CD4-positive, alpha-beta T cell treated with Interleukin-15 for 1 hour (primary cell): ENCODE results near the gene NFXL1.

Source experiments
- DNase-seq: peaks from one replicate; pipeline ENCODE4 v3.0.0-alpha.2; 2020

NFXL1 gene

GRCh38 chr4:47882228-47882627 lies 32.2 kb downstream of the NFXL1 start:
- no peak for DNase-seq

GRCh38 chr4:47879458-47879857 lies 34.9 kb downstream of the NFXL1 start:
- DNase-seq, result no peak

GRCh38 chr4:47876784-47877546 lies 37.4 kb downstream of the NFXL1 start:
- no peak for DNase-seq

DNA sequence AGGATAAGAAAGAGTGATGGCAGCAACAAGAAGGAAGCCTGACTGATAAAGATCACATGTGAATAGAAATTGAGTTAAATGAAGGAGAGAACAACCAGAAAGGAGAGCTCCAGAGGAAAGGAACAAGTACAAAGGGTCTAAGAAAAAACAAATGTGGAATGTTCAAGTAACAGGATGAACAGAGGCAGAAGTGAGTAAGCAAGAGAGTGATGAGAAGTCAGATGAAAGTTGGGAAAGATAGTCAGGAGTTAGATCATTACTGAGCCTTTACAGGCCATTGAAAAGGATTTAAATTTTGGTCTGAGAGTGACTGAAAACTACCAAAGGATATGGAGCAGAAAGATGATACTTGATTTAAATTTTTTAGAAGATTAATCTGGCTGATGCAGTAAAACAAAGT lies 38.1 kb downstream of the NFXL1 start:
- DNase-seq, result no peak

DNA sequence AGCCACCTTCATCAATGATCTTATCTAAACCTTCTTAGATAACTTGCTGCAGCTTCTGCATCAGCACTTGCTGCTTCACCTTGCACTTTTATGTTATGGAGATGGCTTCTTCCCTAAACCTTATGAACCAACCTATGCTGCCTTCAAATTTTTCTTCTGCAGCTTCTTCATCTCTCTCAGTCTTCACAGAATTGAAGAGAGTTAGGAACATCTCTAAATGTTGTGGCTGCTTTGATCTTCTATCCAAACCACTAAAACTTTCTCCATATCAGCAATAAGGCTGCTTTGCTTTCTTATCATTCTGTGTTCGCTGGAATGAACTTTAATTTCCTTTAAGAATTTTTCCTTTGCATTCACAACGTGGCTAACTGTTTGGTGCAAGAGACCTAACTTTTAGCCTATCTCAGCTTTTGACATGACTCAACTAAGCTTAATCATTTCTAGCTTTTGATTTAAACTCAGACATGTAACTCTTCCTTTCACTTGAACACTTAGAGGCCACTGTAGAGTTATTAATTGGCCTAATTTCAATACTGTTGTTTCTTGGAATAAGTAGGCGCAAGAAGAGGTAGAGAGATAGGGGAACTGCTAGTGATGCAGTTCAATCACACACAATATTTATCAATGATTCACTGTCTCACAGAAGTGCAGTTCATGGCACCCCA lies 40.4 kb downstream of the NFXL1 start:
- DNase-seq, result no peak

GRCh38 chr4:47863486-47863885 lies 50.9 kb downstream of the NFXL1 start:
- DNase-seq, result no peak

GRCh38 chr4:47862297-47862696 lies 52.1 kb downstream of the NFXL1 start:
- DNase-seq, result no peak

DNA sequence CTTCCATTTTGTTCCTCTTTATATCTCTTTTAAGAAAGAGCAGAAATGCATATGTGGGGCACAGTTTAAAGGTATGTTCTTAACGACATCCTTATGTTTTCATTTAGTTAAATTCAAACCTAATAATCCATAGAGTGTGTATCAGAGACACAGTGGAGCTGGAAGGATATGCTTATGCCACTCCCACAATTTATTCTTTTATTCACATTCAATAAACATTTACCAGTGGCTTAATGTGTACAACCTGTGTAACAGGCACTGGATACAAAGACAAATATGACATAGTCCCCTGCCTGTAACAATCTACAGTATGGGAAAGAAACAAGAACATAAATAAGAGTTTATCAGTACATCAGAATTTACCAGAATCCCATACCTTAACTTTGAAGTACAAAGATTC lies 54.1 kb downstream of the NFXL1 start:
- no peak for DNase-seq

GRCh38 chr4:47858006-47858405 lies 56.4 kb downstream of the NFXL1 start:
- DNase-seq, result no peak

- no peak for DNase-seq
These were observed 57.7 kb downstream of the NFXL1 start for GRCh38 chr4:47856713-47857112.

GRCh38 chr4:47855350-47855749 lies 59.0 kb downstream of the NFXL1 start:
- DNase-seq, result no peak

DNA sequence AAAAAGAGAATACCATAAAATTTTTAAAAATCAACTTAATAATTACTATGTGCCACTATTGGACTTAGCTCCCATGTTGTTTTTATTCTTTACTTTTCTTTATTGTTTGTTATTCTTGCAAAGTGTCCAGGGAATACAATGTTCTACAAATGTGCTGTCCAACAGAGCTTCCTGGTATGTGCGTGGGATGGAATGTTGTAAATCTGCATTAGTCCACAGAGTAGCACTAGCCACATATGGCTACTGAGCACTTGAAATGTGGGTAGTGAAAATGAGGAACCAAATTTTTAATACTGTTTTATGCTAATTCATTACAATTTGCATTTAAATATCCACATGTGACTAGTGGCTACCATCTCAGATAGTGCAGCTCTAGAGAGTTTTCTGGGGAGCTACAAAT lies 62.2 kb downstream of the NFXL1 start:
- DNase-seq, result no peak

- DNase-seq, result no peak
These were observed 64.9 kb downstream of the NFXL1 start for GRCh38 chr4:47849466-47849865.

GRCh38 chr4:47848041-47848440 lies 66.3 kb downstream of the NFXL1 start:
- no peak for DNase-seq

DNA sequence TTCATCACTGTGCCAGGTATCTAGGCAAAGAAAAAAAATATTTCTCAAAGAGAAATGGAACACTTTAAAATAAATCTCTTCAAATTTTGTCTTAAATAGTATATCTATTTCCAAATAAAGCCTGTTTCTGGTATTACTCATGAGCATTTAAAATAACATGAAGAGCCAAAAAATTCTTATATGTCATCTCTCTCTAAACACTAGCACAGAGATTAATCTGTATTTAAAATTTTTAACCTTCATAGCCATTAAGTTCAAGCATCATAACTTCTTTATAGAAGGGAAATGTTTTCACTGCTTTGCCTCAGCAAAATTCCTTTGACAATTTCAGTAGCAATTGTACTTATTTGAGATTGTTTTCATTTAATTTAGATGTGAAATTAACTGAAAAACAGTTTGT lies 71.4 kb downstream of the NFXL1 start:
- DNase-seq, result no peak

DNA sequence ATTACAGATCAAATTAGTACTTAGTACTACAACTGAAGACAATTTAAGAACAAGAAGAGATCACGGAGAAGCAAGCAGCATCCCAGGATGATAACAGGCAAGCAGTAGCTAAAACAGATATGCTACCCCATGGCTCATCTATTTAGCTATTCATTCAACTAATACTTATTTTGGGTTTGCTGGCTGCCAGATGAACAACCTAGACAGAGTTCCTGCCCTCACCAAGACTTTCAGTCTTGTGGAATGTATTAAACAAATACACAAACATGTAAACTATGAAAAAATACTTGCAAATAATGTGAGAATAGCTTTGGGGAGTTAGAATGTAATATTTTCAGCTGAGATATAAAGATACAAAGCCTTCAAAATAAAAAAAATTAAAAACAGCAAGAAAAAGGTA lies 74.1 kb downstream of the NFXL1 start:
- DNase-seq, result no peak

GRCh38 chr4:47839259-47839658 lies 75.1 kb downstream of the NFXL1 start:
- DNase-seq, result no peak

GRCh38 chr4:47838445-47838844 lies 75.9 kb downstream of the NFXL1 start:
- no peak for DNase-seq

GRCh38 chr4:47837908-47838294 lies 76.5 kb downstream of the NFXL1 start, which contains the start of gene CORIN:
Gene CORIN, minus strand, starts transcription at chr4:47838067. Its CDS starts 118 bp downstream, at chr4:47837949.
- DNase-seq, result no peak

DNA sequence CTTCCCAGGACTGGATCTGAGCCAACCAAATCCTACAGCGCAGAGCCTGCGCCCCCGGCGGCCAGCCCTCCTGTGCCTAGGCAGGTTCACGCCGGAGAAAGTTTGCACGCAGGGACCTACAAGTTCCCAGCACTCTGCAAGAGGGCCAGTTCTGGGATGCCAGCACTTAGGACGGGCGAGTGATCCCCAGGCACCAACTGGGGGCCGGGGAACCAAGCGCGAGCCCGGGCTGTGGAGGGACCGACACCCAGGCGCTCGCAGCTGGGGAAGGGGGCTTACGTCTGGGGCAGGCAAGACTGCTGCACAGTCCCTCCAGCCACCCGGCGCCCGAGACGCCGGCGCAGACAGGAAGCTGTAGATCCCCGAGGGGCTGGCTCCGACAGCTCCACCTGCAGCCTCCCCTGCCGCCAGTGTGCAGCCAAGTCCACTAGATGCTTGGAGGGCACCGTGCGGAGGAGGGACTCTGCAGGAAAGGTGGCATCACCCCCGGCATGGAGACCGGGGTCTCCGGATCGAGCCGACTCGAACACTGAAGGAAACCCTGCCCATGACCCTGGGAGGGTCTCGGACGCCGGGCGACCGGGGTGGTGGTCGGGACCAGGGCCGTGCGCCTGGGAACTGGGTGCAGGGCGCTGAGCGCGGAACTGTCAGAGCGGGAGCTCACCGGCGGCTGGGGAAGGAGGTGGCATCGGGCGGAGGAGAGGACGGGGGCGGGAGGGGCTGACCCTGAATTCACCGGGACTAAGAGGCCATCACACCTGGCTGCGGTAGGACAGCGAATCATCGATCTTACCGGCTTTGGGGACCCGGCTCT lies 77.1 kb downstream of the NFXL1 start:
- DNase-seq, result peak; percentile 43

DNA sequence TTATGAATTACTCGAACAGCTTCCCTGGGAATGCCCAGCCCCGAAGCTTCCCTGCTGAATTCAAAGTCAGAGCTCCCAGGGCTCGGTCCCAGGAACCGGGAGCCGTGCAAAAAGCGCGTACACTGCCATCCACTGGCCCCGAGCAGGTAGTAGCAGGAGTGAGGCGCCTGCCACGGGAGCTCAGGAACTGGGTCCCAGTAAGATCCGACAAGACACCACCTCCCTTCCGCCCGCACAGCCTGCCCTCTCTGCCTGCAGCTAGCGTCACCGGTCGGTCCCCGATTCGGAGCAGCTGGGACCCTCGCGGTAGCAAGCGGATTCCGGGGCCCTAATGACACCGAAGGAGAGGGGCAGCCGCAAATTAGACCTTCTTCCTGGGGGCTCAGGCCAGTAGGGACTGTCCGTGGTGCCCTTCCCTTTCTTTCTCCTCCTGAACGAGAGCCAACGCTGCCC lies 77.7 kb downstream of the NFXL1 start:
- peak; percentile 47 for DNase-seq

DNA sequence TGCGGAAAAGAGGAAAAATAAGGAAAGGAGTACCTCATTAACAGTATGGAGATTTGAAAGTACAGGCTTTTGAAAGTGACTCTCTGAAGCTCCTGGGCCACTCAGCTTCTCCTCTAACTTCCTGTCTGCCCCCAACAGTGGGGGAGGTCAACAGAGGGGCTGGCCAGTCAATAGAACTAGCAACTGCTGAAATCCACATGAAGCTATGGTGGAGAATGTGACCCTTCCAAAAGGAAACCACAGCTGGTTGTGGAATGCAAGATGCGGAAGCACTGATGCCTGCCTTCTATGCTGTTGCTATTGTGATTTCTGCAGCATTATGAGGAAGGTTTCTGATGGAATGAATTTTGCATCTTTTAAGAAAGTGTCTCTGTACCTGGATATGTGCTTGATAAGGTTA lies 78.9 kb downstream of the NFXL1 start:
- no peak for DNase-seq

- no peak for DNase-seq
These were observed 83.2 kb downstream of the NFXL1 start for GRCh38 chr4:47831026-47831679.
